Breast epithelium (tissue), 4 donors: ENCODE measurements around the gene RBPMS2. TPM values are rescaled to one million over a fixed set of nuclear protein-coding genes. Genes with fewer than 3 reads are reported as not detected.

Source experiments
- DNase-seq, 2 donors: peaks; one replicate each; pipeline ENCODE4 v3.0.0-alpha.2; 2019; ENCODE audit warnings: low spot score in 2 of 2
- H3K27ac ChIP-seq, 2 donors: fragments of 200-600 bp; sonication (generic) in 1 of 2; one replicate each; pipeline ENCODE4 v1.5.1; 2016 to 2019; ENCODE audit warnings: mild to moderate bottlenecking in 1 of 2
- H3K27me3 ChIP-seq, 2 donors: fragments of 200-600 bp; sonication (generic) in 1 of 2; one replicate each; pipeline versions ENCODE4 v1.5.1 to v1.6.0; 2017 to 2019; ENCODE audit warnings: control low read depth in 1 of 2, mild to moderate bottlenecking in 1 of 2
- H3K36me3 ChIP-seq: fragments of 200-600 bp; one replicate; pipeline ENCODE4 v1.5.1; 2019
- H3K4me1 ChIP-seq, 2 donors: fragments of 200-600 bp; sonication (generic); one replicate each; pipeline ENCODE4 v1.5.1; 2016 to 2019; ENCODE audit warnings: control low read depth in 1 of 2
- H3K4me3 ChIP-seq, 3 donors: fragments of 200-600 bp; sonication (generic); 1 replicate in 2 of 3; 2 replicates in 1 of 3; pipeline ENCODE4 v1.5.1; 2016 to 2019; ENCODE audit warnings: mild to moderate bottlenecking in 3 of 3, moderate library complexity in 2 of 3
- H3K9me3 ChIP-seq, 2 donors: fragments of 200-600 bp; sonication (generic) in 1 of 2; one replicate each; pipeline ENCODE4 v1.5.1; 2016 to 2019; ENCODE audit warnings: control low read depth in 1 of 2
- CTCF ChIP-seq, 3 donors: fragments of 450-650 bp; IDR thresholded peaks; one replicate each; pipeline ENCODE4 v1.5.1; 2016 to 2017; ENCODE audit warnings: antibody characterized with exemption in 3 of 3, mild to moderate bottlenecking in 3 of 3, moderate library complexity in 3 of 3
- POLR2A ChIP-seq: fragments of 450-650 bp; IDR thresholded peaks from one replicate; pipeline ENCODE4 v1.6.1; 2016; ENCODE audit warnings: antibody characterized with exemption, mild to moderate bottlenecking, moderate library complexity
- POLR2AphosphoS5 ChIP-seq, 3 donors: sonication (generic); formaldehyde crosslinking; IDR thresholded peaks; one replicate each; pipeline ENCODE4 v1.6.1; 2017; ENCODE audit warnings: antibody characterized with exemption in 3 of 3
- intact Hi-C: fragments of 100-400 bp; cut with DNase I; formaldehyde crosslinking; loops from one replicate; pipeline ENCODE4 v1.15.1; 2023; ENCODE audit warnings: low total_unique reads
- total RNA-seq, 3 donors: library from RNA; depleted of rRNA; stranded (reverse); fragments of >200 nt; gene quantifications; one replicate each; pipeline ENCODE4 v1.1.0, GENCODE V29; 2016

Gene RBPMS2
- total RNA-seq, 3 donors from 2014 or later: 0.66 to 1.9 TPM; not detected in 1

GRCh38 chr15:64693134-64693533 lies 82.3 kb downstream of the RBPMS2 start:
- Histone ChIP-seq H3K27me3 (no peaks in the 10 kb centered on the region), H3K27ac (peak overlapping the region; percentile 68 to 86), H3K36me3 (no peaks in the 10 kb centered on the region), H3K4me3 (no peak overlapping the region), H3K9me3 (no peaks in the 10 kb centered on the region), H3K4me1 (peaks cover 0 to 20% of the 10 kb centered on the region in 2 donors)
- peak; percentile 47 to 51 for DNase-seq
- TF ChIP-seq CTCF (IDR thresholded peaks at IDR 0.05) (no peak), POLR2A (no peak), POLR2AphosphoS5 (IDR thresholded peaks at IDR 0.05) (peak in 2 of 3 donors; percentile 22 to 39)
- intact Hi-C loops: no loop called here

- H3K36me3 ChIP-seq: no peaks in the 10 kb centered on the region
These were observed 83.4 kb downstream of the RBPMS2 start for GRCh38 chr15:64691896-64692565.

GRCh38 chr15:64690578-64691296 lies 84.7 kb downstream of the RBPMS2 start:
- H3K4me3 ChIP-seq: no peak overlapping the region
- H3K27ac ChIP-seq: peak overlapping the region; percentile 35 to 60
- H3K9me3 ChIP-seq: no peaks in the 10 kb centered on the region
- intact Hi-C loops: no loop called here
- peak in 1 of 2 donors; percentile 9 for DNase-seq
- TF ChIP-seq POLR2AphosphoS5 (IDR thresholded peaks at IDR 0.05) (no peak), POLR2A (no peak), CTCF (IDR thresholded peaks at IDR 0.05) (peak in 2 of 3 donors; percentile 14 to 28)
- peaks cover 0 to 14% of the 10 kb centered on the region in 2 donors for H3K4me1 ChIP-seq
- no peaks in the 10 kb centered on the region for H3K27me3 ChIP-seq
- H3K36me3 ChIP-seq: no peaks in the 10 kb centered on the region

More at GRCh38 chr15:64691896-64692565, 83.4 kb downstream of the RBPMS2 start:
- Histone ChIP-seq H3K27me3 (no peaks in the 10 kb centered on the region), H3K9me3 (no peaks in the 10 kb centered on the region), H3K4me1 (peaks cover 0 to 18% of the 10 kb centered on the region in 2 donors), H3K27ac (peak overlapping the region in 1 of 2 donors; percentile 86), H3K4me3 (no peak overlapping the region)
- TF ChIP-seq POLR2AphosphoS5 (IDR thresholded peaks at IDR 0.05) (no peak), CTCF (IDR thresholded peaks at IDR 0.05) (no peak), POLR2A (no peak)
- intact Hi-C loops: no loop called here
- peak in 1 of 2 donors; percentile 12 for DNase-seq

GRCh38 chr15:64690008-64690407 lies 85.4 kb downstream of the RBPMS2 start:
- Histone ChIP-seq H3K27me3 (no peaks in the 10 kb centered on the region), H3K4me3 (no peak overlapping the region), H3K27ac (peak overlapping the region; percentile 35 to 60), H3K36me3 (no peaks in the 10 kb centered on the region), H3K4me1 (peaks cover 0 to 14% of the 10 kb centered on the region in 2 donors), H3K9me3 (no peaks in the 10 kb centered on the region)
- intact Hi-C loops: no loop called here
- TF ChIP-seq POLR2A (no peak), POLR2AphosphoS5 (IDR thresholded peaks at IDR 0.05) (no peak), CTCF (IDR thresholded peaks at IDR 0.05) (no peak)
- no peak for DNase-seq

Other genes with a start within 250 kb of the RBPMS2 start
- 1 to 10 TPM in 1 of 3 donors, under 1 TPM in 2; 0.44 to 1.3 (median 0.66) TPM for gene PIF1, start 50.1 kb upstream of the RBPMS2 start, total RNA-seq
- 10 to 100 TPM; 21.1 to 33.3 (median 26.5) TPM for gene PLEKHO2, start 66.3 kb upstream of the RBPMS2 start, total RNA-seq
- 1 to 10 TPM; 3.2 to 7.8 (median 7.2) TPM for gene ANKDD1A, start 136.3 kb upstream of the RBPMS2 start, total RNA-seq
- 100 to 1,000 TPM in 1 of 3 donors, 10 to 100 TPM in 2; 91.5 to 109 (median 92.8) TPM for gene SPG21, start 214.3 kb upstream of the RBPMS2 start, total RNA-seq